Mammary epithelial cell (primary cell): Measurements from ENCODE around the gene NCAPG2.

ENCODE experiments used
- EZH2 ChIP-seq: IDR thresholded peaks from 2 replicates; pipeline ENCODE4 v1.6.1; 2012; ENCODE audit warnings: low read length, inconsistent platforms, borderline replicate concordance
- TF ChIP-seq, protein P1 (sequence below), 2 donors: IDR thresholded peaks in 1 of 2; conservative IDR thresholded peaks in 1 of 2; 2 replicates each; pipeline ENCODE4 v1.5.1; 2011 to 2012; ENCODE audit warnings: inconsistent platforms in 2 of 2, low read length in 2 of 2, mild to moderate bottlenecking in 2 of 2, control low read depth in 1 of 2, low read depth in 1 of 2; ENCODE audit not compliant: insufficient read depth in 1 of 2; ENCODE audit errors: extremely low read depth in 1 of 2

DNA sequence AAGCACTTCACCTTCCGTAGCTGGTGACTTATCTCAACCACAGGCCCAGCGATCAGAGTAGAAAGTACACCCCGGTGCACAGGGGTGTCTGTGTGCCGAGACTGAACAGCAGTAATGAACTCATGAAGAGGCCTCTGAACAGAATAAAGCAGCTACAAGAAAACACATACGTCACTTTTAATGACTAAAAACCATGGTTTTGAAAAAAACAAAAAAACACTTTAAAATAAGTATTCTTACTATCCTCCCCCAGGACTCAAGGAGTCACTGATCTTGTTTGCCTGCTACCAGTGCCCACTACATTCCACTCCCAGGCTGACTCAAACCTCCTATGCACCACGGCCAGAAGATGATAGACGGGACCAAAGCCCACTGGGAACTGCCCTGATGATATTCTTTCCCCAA is 53.8 kb downstream of the NCAPG2 start:
- TF ChIP-seq, protein P1, sequence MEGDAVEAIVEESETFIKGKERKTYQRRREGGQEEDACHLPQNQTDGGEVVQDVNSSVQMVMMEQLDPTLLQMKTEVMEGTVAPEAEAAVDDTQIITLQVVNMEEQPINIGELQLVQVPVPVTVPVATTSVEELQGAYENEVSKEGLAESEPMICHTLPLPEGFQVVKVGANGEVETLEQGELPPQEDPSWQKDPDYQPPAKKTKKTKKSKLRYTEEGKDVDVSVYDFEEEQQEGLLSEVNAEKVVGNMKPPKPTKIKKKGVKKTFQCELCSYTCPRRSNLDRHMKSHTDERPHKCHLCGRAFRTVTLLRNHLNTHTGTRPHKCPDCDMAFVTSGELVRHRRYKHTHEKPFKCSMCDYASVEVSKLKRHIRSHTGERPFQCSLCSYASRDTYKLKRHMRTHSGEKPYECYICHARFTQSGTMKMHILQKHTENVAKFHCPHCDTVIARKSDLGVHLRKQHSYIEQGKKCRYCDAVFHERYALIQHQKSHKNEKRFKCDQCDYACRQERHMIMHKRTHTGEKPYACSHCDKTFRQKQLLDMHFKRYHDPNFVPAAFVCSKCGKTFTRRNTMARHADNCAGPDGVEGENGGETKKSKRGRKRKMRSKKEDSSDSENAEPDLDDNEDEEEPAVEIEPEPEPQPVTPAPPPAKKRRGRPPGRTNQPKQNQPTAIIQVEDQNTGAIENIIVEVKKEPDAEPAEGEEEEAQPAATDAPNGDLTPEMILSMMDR (conservative IDR thresholded peaks at IDR 0.05 in 1 of 2, IDR thresholded peaks at IDR 0.05 in 1 of 2; ENCODE audit: extremely low read depth in 1 of 2, insufficient read depth in 1 of 2, low read depth in 1 of 2, low read length in 2 of 2): no peak
- no peak for TF ChIP-seq EZH2
